H1 (cell line): ENCODE data around the gene HOXA11. TPM values are rescaled to one million over a fixed set of nuclear protein-coding genes. Genes with fewer than 3 reads are reported as not detected.

Source experiments
- CTCF ChIA-PET: fragments of 300-600 bp; sonication (Branson Sonifier 250); formaldehyde crosslinking; loops from one replicate; lab custom pipeline; 2021; ENCODE audit not compliant: partially characterized antibody; lab: Charles Lee
- POLR2A ChIA-PET: fragments of 300-600 bp; sonication (Branson Sonifier 250); formaldehyde crosslinking; loops from one replicate; lab custom pipeline; 2021; ENCODE audit warnings: inconsistent platforms; ENCODE audit not compliant: partially characterized antibody; lab: Charles Lee
- DNase-seq, 2 experiments: peaks; one replicate each; pipeline versions ENCODE4 v3.0.0 to v3.0.0-alpha.2; 2010 to 2022; ENCODE audit warnings: low spot score in 2 of 2, low read depth in 1 of 2, mixed read lengths in 1 of 2
- FAIRE-seq: peaks from 2 replicates; lab custom pipeline; 2011; peaks lifted over from hg19 to GRCh38; lab: Jason Lieb, UNC
- H2AFZ ChIP-seq: 2 replicates; pipeline ENCODE4 v1.8.1; 2012; ENCODE audit warnings: low read length, inconsistent platforms
- H2AK5ac ChIP-seq: 2 replicates; pipeline ENCODE4 v1.6.1; 2013; ENCODE audit warnings: low read depth, low read length
- H2BK120ac ChIP-seq: replicated peaks from 2 replicates; pipeline ENCODE3; 2013; ENCODE audit warnings: low read depth, low read length, inconsistent platforms
- H2BK12ac ChIP-seq: 2 replicates; pipeline ENCODE4 v1.6.1; 2013; ENCODE audit warnings: low read depth, low read length
- H2BK15ac ChIP-seq: 2 replicates; pipeline ENCODE4 v1.6.1; 2013; ENCODE audit warnings: low read length
- H2BK20ac ChIP-seq: 2 replicates; pipeline ENCODE4 v1.6.1; 2013; ENCODE audit warnings: low read length
- H2BK5ac ChIP-seq: 2 replicates; pipeline ENCODE4 v1.6.1; 2013; ENCODE audit warnings: low read depth, low read length
- H3K14ac ChIP-seq: 2 replicates; pipeline ENCODE4 v1.6.1; 2013; ENCODE audit warnings: inconsistent platforms; ENCODE audit not compliant: insufficient read length
- H3K18ac ChIP-seq: 2 replicates; pipeline ENCODE4 v1.6.1; 2013; ENCODE audit warnings: low read length; ENCODE audit errors: extremely low read depth
- H3K23ac ChIP-seq: 2 replicates; pipeline ENCODE4 v1.6.1; 2013; ENCODE audit warnings: inconsistent platforms; ENCODE audit not compliant: insufficient read length
- H3K23me2 ChIP-seq: 2 replicates; pipeline ENCODE4 v1.6.1; 2013; ENCODE audit warnings: low read depth, low read length
- H3K27ac ChIP-seq: 2 replicates; pipeline ENCODE4 v1.6.1; 2011; ENCODE audit warnings: low read depth, low read length, inconsistent platforms
- H3K27me3 ChIP-seq, 4 experiments: replicated peaks in 1 of 4; 1 replicate in 1 of 4; 2 replicates in 3 of 4; pipeline versions ENCODE4 v1.6.1 to v1.8.1; 2011 to 2013; ENCODE audit warnings: low read length in 3 of 4, mild to moderate bottlenecking in 3 of 4, inconsistent platforms in 2 of 4, mixed read lengths in 2 of 4, moderate library complexity in 1 of 4; ENCODE audit not compliant: control insufficient read depth in 3 of 4, insufficient read depth in 3 of 4; ENCODE audit errors: extremely low read depth in 1 of 4
- H3K36me3 ChIP-seq, 4 experiments: 2 replicates each; pipeline versions ENCODE4 v1.6.1 to v1.8.1; 2011 to 2013; ENCODE audit warnings: mild to moderate bottlenecking in 4 of 4, low read length in 3 of 4, moderate library complexity in 2 of 4, control low read depth in 1 of 4, inconsistent platforms in 1 of 4; ENCODE audit not compliant: insufficient read depth in 4 of 4, control insufficient read depth in 2 of 4
- H3K4ac ChIP-seq: replicated peaks from 2 replicates; pipeline ENCODE3; 2013; ENCODE audit warnings: low read length, low read depth, mixed read lengths, inconsistent platforms; ENCODE audit not compliant: insufficient read length
- H3K4me1 ChIP-seq, 4 experiments: replicated peaks in 1 of 4; 1 replicate in 1 of 4; 2 replicates in 3 of 4; pipeline versions ENCODE4 v1.6.1 to v1.8.1; 2011 to 2013; ENCODE audit warnings: low read length in 3 of 4, inconsistent platforms in 2 of 4, mixed read lengths in 1 of 4; ENCODE audit not compliant: insufficient read depth in 4 of 4, control insufficient read depth in 3 of 4
- H3K4me2 ChIP-seq, 2 experiments: 2 replicates each; pipeline versions ENCODE4 v1.6.1 to v1.8.1; 2011 to 2013; ENCODE audit warnings: low read depth in 2 of 2, low read length in 2 of 2, control low read depth in 1 of 2, inconsistent platforms in 1 of 2, mild to moderate bottlenecking in 1 of 2; ENCODE audit not compliant: insufficient read depth in 1 of 2
- H3K4me3 ChIP-seq, 4 experiments: fragments of 200-600, 300-600 bp in 1 of 4; sonication (generic), shearing (Covaris generic), sonication (Bioruptor Twin) in 1 of 4; 2 replicates each; pipeline versions ENCODE4 v1.5.1 to v1.8.1; 2011 to 2016; ENCODE audit warnings: low read length in 4 of 4, low read depth in 3 of 4, control low read depth in 2 of 4, inconsistent platforms in 2 of 4, mild to moderate bottlenecking in 2 of 4, mixed read lengths in 1 of 4, moderate library complexity in 1 of 4; ENCODE audit not compliant: insufficient read depth in 2 of 4; ENCODE audit errors: extremely low read depth in 1 of 4
- H3K56ac ChIP-seq: replicated peaks from 2 replicates; pipeline ENCODE3; 2013; ENCODE audit warnings: low read depth, mild to moderate bottlenecking, mixed read lengths, low read length, inconsistent platforms; ENCODE audit not compliant: insufficient read length
- H3K79me1 ChIP-seq: 2 replicates; pipeline ENCODE4 v1.6.1; 2013; ENCODE audit warnings: low read depth, low read length, control low read depth
- H3K79me2 ChIP-seq, 2 experiments: 2 replicates each; pipeline versions ENCODE4 v1.6.1 to v1.8.1; 2012 to 2013; ENCODE audit warnings: low read length in 2 of 2, mild to moderate bottlenecking in 2 of 2, inconsistent platforms in 1 of 2; ENCODE audit not compliant: insufficient read depth in 2 of 2, control insufficient read depth in 1 of 2
- H3K9ac ChIP-seq, 4 experiments: replicated peaks in 1 of 4; 1 replicate in 1 of 4; 2 replicates in 3 of 4; pipeline versions ENCODE4 v1.6.1 to v1.8.1; 2011 to 2013; ENCODE audit warnings: low read depth in 3 of 4, low read length in 3 of 4, control low read depth in 2 of 4, mild to moderate bottlenecking in 2 of 4, moderate library complexity in 2 of 4, inconsistent platforms in 1 of 4; ENCODE audit errors: extremely low read depth in 1 of 4
- H3K9me3 ChIP-seq, 2 experiments: 2 replicates each; pipeline versions ENCODE4 v1.6.1 to v1.8.1; 2012 to 2013; ENCODE audit warnings: mild to moderate bottlenecking in 2 of 2, moderate library complexity in 2 of 2, control low read depth in 1 of 2, inconsistent platforms in 1 of 2, low read depth in 1 of 2, low read length in 1 of 2, mixed read lengths in 1 of 2; ENCODE audit not compliant: insufficient read depth in 2 of 2
- H4K20me1 ChIP-seq, 2 experiments: replicated peaks in 1 of 2; 2 replicates each; pipeline versions ENCODE3 to v1.8.1; 2011 to 2013; ENCODE audit warnings: inconsistent platforms in 2 of 2, low read length in 2 of 2, mild to moderate bottlenecking in 1 of 2; ENCODE audit not compliant: insufficient read depth in 2 of 2, control insufficient read depth in 1 of 2
- H4K5ac ChIP-seq: 2 replicates; pipeline ENCODE4 v1.6.1; 2013; ENCODE audit warnings: low read length, low read depth, mixed read lengths, inconsistent platforms; ENCODE audit not compliant: insufficient read length
- H4K8ac ChIP-seq: 2 replicates; pipeline ENCODE4 v1.8.0; 2013; ENCODE audit warnings: mild to moderate bottlenecking, moderate library complexity, low read length, inconsistent platforms; ENCODE audit not compliant: insufficient read depth; ENCODE audit errors: extremely low read depth
- H4K91ac ChIP-seq: replicated peaks from 2 replicates; pipeline ENCODE3; 2013; ENCODE audit warnings: low read length, mixed read lengths, inconsistent platforms; ENCODE audit not compliant: insufficient read length
- ATF2 ChIP-seq: IDR thresholded peaks from 2 replicates; pipeline ENCODE4 v1.6.1; 2012; ENCODE audit warnings: low read length, inconsistent platforms
- BACH1 ChIP-seq: IDR thresholded peaks from 2 replicates; pipeline ENCODE4 v1.6.1; 2012; ENCODE audit warnings: low read length, improper control_type of control experiment
- EZH2 ChIP-seq: fragments of 200-600 bp; sonication (generic); IDR thresholded peaks from 2 replicates; pipeline ENCODE4 v1.7.1; 2012; ENCODE audit warnings: low read depth, mild to moderate bottlenecking, moderate library complexity, low read length, inconsistent platforms; ENCODE audit not compliant: severe bottlenecking
- KDM4A ChIP-seq: IDR thresholded peaks from one replicate; pipeline ENCODE4 v1.7.1; 2012; ENCODE audit warnings: low read depth, mild to moderate bottlenecking, moderate library complexity, low read length, inconsistent platforms; ENCODE audit not compliant: severe bottlenecking
- KDM5A ChIP-seq: fragments of 200-600 bp; IDR thresholded peaks from 2 replicates; pipeline ENCODE4 v1.7.1; 2012; ENCODE audit warnings: mild to moderate bottlenecking, low read length, inconsistent platforms, mixed read lengths
- PHF8 ChIP-seq: fragments of 200-600 bp; sonication (generic); conservative IDR thresholded peaks from 2 replicates; pipeline ENCODE4 v1.7.1; 2012; ENCODE audit warnings: low read depth, mild to moderate bottlenecking, inconsistent platforms, low read length, moderate library complexity
- POU5F1 ChIP-seq: IDR thresholded peaks from 2 replicates; pipeline ENCODE4 v1.6.1; 2011; ENCODE audit warnings: low read depth, mild to moderate bottlenecking, low read length, moderate library complexity
- RNF2 ChIP-seq: fragments of 200-900, 300-1000 bp; sonication (generic); IDR thresholded peaks from 2 replicates; pipeline ENCODE4 v1.7.1; 2016; ENCODE audit warnings: borderline replicate concordance, low read depth, mild to moderate bottlenecking, antibody characterized with exemption, low read length; ENCODE audit not compliant: poor library complexity, severe bottlenecking; ENCODE audit errors: missing control alignments
- SUZ12 ChIP-seq: fragments of 200-600 bp; sonication (generic); IDR thresholded peaks from 2 replicates; pipeline ENCODE4 v1.6.1; 2012; ENCODE audit warnings: mild to moderate bottlenecking, inconsistent platforms, low read length, moderate library complexity, mixed read lengths
- TEAD4 ChIP-seq: IDR thresholded peaks from 2 replicates; pipeline ENCODE4 v1.6.1; 2012; ENCODE audit warnings: low read depth, low read length, inconsistent platforms, mixed read lengths
- YY1 ChIP-seq: IDR thresholded peaks from 2 replicates; pipeline ENCODE4 v1.6.1; 2011; ENCODE audit warnings: low read depth, mild to moderate bottlenecking, low read length
- WGBS, 2 experiments: shearing (Covaris generic) in 1 of 2; methylation state at CpG; one replicate each; pipeline versions ENCODE4 v1.1.6 to v1.1.7; 2013 to 2015; ENCODE audit warnings: low lambda C conversion rate in 2 of 2, mixed read lengths in 2 of 2, inconsistent platforms in 1 of 2, low coverage in 1 of 2, missing lambda C conversion rate in 1 of 2; ENCODE audit not compliant: insufficient replicate concordance in 2 of 2, insufficient coverage in 1 of 2, insufficient read length in 1 of 2; ENCODE audit errors: extremely low coverage in 1 of 2, missing lambda C conversion rate in 1 of 2; 5-methylcytosine and 5-hydroxymethylcytosine counted together
- polyA plus RNA-seq, 7 experiments: library from polyadenylated mRNA; depleted of rRNA in 3 of 7; stranded (reverse) in 5 of 7; unstranded in 2 of 7; fragments of >200 nt in 5 of 7; fragments of 200-250 nt in 2 of 7; gene quantifications; 1 replicate in 5 of 7; 2 replicates in 1 of 7; 4 replicates in 1 of 7; pipeline versions ENCODE4 v1.2.1 to v1.2.3, GENCODE V29; 2011 to 2013; ENCODE audit warnings: missing spikeins in 2 of 7, mixed read lengths in 2 of 7
- total RNA-seq: library from RNA; stranded (reverse); fragmentation: NEBNext Ultra II Directional; extraction: Animal tissue kit (Norgen Biotek cat#: 25700); gene quantifications from 2 replicates; pipeline ENCODE4 v1.2.1, GENCODE V29; 2021

HOXA11 gene
- total and polyA plus RNA-seq, 2 of the 8 experiments (the other 6 are each of a cell fraction or from before 2014, with no cell fraction given) = not detected

GRCh38 chr7:27182285-27182841, 2.7 kb downstream of the HOXA11 start:
- Histone ChIP-seq H3K56ac (no peak overlapping the region), H3K4me1 (peaks cover 0 to 12% (median 6%) of the 10 kb centered on the region in 4 experiments; a peak in 6 of 7 replicates), H4K8ac (no peak overlapping the region), H4K5ac (no peak overlapping the region), H4K20me1 (peaks cover 35 to 43% of the 10 kb centered on the region in 2 experiments), H3K23ac (no peak overlapping the region), H3K27ac (no peak overlapping the region), H3K14ac (no peak overlapping the region), H3K23me2 (no peaks in the 10 kb centered on the region), H4K91ac (no peak overlapping the region), H3K4ac (no peak overlapping the region), H3K9ac (no peak overlapping the region), H2BK20ac (no peak overlapping the region), H2BK15ac (no peak overlapping the region), H2AFZ (no peak overlapping the region), H3K4me3 (no peak overlapping the region), H2BK12ac (no peak overlapping the region), H3K79me1 (no peaks in the 10 kb centered on the region), H3K4me2 (no peak overlapping the region), H3K27me3 (peaks cover 97 to 100% (median 99%) of the 10 kb centered on the region in 4 experiments), H2AK5ac (no peak overlapping the region), H3K36me3 (peaks cover 0 to 5% (median 0%) of the 10 kb centered on the region in 4 experiments; a peak in 1 of 8 replicates), H3K79me2 (no peaks in the 10 kb centered on the region), H2BK120ac (no peak overlapping the region), H2BK5ac (no peak overlapping the region), H3K9me3 (no peaks in the 10 kb centered on the region), H3K18ac (no peak overlapping the region)
- CTCF ChIA-PET = interaction anchor here (0.7 to 2.6 kb wide), 10 partner anchors 9 to 922 kb away, joined by 3 to 10 read pairs (median 3); partner anchors contain the start of genes HOXA5 and HOXA7
- peak in 1 of 2 experiments; percentile 35 for DNase-seq
- 45% methylated on average over 4 of the region's 4 CpGs; no CpG with 5 or more reads in 1 of the 2 experiments for WGBS, 2 experiments
- POLR2A ChIA-PET = no interaction called here
- FAIRE-seq = no peak
- TF ChIP-seq RNF2 (peak; percentile 8), SUZ12 (no peak), KDM4A (no peak), YY1 (no peak), BACH1 (no peak), EZH2 (peak; percentile 66), KDM5A (no peak), POU5F1 (no peak), ATF2 (no peak), PHF8 (no peak), TEAD4 (no peak)
